PFSK-1 (cell line): ENCODE data around the gene SPACA4.

Experiments
- SIN3A ChIP-seq: IDR thresholded peaks from 2 replicates; pipeline ENCODE4 v1.6.1; 2012; ENCODE audit warnings: mild to moderate bottlenecking, low read length, moderate library complexity, borderline replicate concordance; ENCODE audit not compliant: insufficient read depth
- TF ChIP-seq, protein P1 (sequence below), 2 experiments: IDR thresholded peaks; 2 replicates each; pipeline versions ENCODE4 v1.6.1 to v1.8.0; 2011 to 2012; ENCODE audit warnings: low read depth in 2 of 2, low read length in 2 of 2, control low read depth in 1 of 2, inconsistent platforms in 1 of 2, mild to moderate bottlenecking in 1 of 2, moderate library complexity in 1 of 2; ENCODE audit not compliant: insufficient read depth in 1 of 2

DNA sequence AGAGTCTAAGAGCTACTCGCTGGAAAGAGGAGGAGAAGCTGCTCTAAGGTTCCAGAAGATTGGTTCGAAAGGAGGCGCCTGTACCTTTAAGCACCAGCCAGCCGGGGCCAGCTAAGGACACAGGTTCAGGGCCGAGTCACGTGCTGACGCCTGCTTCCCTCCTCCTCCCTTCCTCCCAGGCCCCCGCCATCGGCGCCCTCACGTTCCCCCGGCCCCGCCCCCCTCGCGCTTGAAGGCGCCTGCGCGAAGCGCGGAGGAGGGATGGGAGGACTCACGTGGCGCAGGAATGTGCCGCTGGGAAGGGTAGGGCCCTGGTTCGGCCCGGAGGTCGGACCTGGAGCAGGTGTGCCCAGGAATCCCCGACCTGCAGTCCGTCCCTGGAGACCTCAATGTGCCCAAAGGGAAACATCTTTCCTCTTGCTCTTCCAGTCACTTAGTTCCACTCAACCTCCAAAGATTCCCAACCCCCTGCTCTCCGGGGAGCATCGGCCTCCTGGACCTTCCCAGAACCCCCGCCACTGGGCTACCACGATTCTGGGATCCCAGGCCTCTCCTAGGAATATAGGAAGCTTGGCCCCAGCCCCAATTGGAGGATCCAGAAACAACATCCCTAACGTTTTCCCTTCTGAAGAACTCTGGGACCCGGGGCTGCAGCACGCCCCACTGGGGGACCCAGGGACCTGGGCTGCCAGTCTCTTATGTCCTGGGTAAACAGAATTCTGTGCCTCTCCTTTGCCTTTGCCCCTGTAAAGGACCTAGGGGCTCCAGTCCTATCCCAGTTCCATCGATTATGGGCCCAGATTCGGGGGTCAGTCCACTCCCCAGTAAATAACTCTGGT lies 28.1 kb downstream of the SPACA4 start:
- TF ChIP-seq, protein P1, sequence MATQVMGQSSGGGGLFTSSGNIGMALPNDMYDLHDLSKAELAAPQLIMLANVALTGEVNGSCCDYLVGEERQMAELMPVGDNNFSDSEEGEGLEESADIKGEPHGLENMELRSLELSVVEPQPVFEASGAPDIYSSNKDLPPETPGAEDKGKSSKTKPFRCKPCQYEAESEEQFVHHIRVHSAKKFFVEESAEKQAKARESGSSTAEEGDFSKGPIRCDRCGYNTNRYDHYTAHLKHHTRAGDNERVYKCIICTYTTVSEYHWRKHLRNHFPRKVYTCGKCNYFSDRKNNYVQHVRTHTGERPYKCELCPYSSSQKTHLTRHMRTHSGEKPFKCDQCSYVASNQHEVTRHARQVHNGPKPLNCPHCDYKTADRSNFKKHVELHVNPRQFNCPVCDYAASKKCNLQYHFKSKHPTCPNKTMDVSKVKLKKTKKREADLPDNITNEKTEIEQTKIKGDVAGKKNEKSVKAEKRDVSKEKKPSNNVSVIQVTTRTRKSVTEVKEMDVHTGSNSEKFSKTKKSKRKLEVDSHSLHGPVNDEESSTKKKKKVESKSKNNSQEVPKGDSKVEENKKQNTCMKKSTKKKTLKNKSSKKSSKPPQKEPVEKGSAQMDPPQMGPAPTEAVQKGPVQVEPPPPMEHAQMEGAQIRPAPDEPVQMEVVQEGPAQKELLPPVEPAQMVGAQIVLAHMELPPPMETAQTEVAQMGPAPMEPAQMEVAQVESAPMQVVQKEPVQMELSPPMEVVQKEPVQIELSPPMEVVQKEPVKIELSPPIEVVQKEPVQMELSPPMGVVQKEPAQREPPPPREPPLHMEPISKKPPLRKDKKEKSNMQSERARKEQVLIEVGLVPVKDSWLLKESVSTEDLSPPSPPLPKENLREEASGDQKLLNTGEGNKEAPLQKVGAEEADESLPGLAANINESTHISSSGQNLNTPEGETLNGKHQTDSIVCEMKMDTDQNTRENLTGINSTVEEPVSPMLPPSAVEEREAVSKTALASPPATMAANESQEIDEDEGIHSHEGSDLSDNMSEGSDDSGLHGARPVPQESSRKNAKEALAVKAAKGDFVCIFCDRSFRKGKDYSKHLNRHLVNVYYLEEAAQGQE (IDR thresholded peaks at IDR 0.05; ENCODE audit: insufficient read depth in 1 of 2, low read depth in 2 of 2, low read length in 2 of 2) = no peak
- TF ChIP-seq SIN3A = peak; percentile 37; the same call in 1 of the 2 replicates
